ENCODE measurements around the gene PCNX1.

The PCNX1 gene

DNA sequence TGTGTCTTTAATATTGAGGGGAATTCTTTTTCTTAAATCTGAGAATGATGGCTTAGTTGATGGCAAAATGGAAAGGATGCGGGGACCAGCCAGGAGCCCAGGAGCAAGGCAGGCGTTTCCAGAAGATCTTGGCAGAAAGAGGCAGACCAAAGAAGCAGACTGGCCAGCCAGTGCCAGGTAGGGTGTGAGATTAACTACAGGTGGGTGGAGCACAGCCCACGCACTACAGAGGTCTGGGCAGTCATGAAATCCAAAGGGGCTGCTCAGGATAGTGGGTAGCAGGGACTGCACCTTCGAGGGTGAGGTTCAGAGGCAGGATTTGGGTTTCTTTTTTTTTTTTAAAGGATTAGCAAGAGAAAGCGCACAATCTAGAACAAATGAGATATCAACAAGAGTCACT, 17.7 kb upstream of the PCNX1 start:
- DNase-seq = no peak

DNA sequence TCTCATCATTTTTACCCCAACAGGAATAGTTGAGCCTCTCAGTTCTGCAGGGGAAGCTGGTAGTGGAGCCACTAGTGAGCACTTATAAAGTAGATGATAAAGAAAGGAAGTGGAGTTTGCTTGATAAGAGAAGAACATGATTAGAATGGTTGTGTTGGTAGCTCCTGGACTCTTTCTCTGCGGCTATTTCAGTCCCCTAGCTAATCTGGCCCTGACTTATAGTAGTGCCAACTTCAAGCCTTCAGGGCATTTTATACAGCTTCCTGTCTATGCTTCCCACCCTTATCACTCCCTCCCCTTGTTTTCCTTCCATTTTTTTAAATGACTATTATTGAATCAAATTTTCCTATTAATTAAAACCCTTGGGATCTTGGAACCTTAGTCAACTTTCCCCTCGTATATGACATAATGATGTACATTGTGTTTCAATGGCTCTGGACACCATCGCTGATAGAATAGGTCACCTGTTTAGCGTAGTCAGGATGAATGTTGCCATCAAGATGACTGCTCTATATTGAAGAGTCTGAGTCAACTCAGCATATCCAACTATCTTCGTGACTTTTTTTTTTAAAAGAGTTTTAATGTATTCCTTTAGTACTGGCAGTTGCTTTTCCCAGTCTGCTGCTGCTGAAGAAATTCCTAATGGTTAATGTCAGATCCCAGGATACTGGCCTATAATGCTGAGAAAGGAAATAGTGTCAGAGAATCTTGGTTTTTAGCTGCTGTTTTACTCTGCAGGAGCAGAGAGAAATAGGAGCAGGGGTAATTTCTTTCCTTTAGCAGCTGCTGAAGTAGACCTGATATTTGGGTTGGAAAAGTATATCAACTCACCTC, 16.2 kb upstream of the PCNX1 start:
- no peak for DNase-seq

DNA sequence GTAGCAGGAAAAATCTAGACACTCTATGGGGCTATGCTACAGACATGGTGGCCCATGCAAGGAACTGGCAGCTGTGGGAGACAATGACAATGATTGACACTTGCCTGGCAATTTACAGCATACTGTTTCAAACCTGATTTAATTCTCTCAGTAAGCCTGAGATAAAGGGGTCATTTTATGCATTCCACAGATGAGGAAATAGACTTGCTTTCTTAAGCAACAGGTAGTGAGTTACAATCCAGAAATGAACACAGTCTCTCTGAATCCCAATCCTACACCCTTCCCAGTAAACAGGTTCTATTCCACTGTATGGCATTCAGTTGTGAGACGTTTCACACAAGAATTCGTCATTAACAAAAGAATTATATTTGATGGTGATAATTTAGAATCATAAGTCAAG, 15.5 kb upstream of the PCNX1 start:
- no peak for DNase-seq

DNA sequence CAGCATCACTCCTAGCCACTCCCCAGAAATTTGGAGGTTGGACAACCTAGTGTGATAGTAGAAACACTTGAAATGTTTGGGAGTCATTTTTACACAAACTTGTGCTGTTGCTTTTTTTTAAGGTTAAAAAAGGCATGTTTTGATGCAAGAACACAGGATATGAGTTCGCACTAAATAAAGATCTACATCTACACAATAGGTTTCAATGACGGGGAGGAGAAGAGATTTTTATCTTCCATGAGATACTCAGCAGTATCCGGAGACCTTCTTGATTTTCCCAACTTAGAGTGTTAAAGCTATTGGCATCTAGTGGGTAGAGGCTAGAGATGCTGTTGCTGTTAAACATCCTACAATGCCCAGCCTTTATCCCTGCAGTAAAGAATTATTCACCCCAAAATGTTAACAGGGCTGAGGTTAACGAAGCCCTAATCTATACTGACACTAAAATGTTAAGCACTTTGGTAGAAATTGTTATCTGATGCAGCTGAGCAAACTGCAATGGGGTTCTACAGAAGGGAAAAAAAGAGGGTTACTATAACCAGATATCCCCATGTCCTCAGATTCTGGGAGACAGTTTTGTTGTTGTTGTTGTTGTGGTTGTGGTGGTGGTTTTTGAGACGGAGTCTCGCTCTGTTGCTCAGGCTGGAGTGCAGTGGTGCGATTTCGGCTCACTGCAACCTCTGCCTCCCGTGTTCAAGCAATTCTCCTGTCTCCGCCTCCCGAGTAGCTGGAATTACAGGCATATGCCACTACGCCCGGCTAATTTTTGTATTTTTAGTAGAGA, 14.0 kb upstream of the PCNX1 start:
- no peak for DNase-seq

DNA sequence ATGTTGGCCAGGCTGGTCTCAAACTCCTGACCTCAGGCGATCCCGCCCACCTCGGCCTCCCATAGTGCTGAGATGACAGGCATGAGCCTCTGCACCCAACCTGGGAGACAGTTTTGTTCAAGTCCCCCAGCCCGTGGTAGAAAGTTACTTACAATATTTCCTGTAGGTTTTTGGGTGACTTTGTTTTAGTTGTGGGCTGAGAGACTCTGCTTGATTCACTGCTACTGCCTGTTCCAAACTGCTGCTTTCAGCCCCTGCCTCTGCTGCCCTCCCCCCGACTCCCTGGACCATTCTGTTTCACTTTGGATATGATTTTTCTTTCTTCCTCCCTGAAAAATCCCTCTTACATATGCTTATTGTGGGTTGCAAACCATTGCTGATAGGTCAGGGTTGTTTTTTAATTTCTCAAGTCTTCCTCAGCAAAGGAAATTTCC, 13.4 kb upstream of the PCNX1 start:
- no peak for DNase-seq

DNA sequence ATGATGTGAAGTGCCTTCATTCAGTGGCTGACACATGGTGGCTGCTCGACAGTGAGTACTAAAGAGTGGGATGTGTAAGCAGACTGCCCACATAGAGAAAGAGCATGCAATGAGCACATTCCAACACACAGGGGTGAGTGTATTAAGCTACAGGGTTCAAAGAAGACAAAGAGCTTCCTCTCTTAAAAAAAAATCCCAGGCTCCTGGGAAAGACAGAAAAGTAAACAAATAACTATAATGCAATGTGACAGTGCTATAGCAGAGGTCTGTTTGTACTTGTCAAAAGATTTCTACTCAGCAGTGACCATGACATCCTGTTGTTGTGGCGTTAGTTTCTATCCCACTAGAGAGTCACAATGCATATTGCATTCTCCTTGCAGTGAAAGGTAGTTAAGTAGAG, 12.4 kb upstream of the PCNX1 start:
- no peak for DNase-seq

DNA sequence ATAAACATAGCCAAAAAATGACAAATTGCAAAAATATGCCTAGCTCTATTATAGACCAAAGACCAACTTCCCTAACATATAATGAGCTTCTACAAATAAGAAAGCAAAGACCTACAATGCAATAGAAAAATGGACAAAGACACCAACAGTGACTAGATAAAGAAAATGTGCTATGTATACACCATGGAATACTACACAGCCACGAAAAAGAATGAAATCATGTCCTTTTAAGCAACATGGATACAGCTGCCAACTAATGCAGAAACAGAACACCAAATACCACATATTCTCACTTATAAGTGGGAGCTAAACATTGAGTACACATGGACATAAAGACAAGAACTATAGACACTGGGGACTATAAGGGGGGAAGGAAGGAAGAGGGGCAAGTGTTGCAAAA, 10.9 kb upstream of the PCNX1 start:
- DNase-seq = no peak

DNA sequence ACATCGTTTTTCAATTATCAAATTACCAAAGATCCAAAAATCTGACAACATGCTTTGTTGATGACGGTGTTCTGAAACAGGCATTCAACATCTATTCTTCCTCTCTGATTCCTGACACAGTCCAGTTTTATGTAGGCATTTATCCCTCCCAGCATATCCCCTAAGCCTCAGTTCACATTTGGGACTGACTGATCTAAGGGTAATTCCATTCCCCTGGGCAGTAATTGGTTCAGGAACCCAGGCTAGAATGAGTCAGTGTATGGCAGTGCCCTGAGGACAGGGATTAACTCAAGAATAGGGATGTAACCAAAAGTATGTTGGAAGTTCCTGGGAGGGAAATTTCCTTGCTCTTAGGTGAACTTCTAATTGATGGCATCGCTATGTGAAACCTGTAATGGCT, 10.3 kb upstream of the PCNX1 start:
- no peak for DNase-seq

DNA sequence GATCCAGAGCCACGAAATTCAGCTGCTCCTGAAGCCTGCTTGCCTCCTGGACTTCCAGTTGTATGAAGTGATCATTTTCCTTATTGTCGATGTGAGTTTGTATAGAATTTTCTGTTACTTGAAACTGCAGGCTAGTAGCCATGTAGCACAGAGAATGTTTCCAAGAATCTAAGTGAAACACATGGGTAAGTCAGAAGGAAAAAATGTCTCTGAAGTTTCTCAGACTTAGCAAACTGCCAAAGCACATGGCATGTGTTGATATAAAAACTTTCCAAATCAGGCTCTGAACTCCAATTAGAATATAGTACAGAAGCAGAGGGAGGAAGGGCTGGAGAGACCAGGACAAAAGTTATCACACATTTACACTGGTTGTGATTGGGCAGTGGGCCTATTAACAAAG, 9.8 kb upstream of the PCNX1 start:
- DNase-seq = no peak

DNA sequence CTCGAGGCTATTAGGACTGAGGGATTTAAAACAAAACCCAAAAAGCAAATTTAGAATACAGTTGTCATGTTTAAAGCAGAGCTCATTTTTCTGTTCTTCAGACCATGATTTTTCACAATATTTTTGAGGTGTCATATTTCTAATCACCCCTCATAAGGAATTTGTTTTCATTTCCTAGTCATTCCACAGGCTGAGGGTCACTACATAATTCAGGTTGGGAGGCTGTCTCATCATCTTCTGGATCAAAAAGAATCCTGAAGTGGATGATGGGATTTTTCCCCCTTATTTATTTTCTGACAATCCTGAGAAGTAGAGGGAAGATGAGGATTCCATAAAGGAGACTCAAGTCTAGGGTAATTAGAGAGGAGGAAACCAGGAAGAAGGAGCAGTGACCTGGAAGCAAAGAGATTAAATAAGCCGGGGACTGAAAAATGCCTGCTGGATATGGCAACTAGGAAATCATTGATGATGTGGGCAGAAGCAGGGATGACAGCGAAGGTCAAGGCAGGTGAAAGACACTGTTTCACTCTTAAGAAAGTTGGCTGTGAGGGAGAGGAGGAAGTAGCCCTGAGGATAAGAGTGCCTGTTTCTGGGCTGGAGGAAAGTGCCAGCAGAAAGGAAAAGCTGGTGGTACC, 9.0 kb upstream of the PCNX1 start:
- no peak for DNase-seq

DNA sequence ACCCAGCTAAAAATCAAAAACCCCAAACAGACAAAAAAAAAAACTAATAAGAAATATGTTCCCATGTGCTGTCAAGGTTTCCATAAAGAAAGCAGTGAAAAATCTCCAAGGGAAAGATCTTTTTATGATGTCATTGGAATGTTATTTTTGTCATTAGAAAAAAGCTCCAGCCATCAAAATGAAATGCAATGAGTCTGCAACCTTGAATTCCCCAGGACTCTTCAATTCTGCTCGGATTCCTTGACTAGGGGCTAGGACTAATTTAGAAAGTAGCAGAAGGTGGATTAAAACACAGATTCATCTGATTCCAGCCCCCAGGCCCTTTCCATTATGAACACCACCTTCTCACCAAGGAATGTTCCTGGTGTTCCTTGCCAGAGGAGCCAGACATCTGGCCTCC, 6.0 kb upstream of the PCNX1 start:
- DNase-seq = no peak

DNA sequence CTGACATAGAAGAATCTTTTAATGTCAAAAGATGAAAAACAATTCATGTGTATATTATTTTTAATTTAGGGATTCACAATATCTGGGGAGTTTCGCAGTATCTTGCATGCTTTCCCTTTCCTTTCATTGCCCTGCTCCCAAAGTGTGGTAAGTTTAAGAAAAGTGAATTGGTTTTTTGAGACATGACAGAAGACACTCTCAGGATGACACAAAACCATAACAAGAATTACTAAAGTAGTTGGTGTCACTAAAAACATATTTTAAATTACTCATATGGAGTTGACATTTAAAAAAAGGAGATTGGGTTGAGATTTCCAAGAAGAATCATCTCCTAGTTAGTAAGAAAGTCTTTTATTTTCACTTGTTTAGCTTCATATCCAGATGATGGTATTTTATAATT, 5.1 kb upstream of the PCNX1 start:
- DNase-seq = no peak

DNA sequence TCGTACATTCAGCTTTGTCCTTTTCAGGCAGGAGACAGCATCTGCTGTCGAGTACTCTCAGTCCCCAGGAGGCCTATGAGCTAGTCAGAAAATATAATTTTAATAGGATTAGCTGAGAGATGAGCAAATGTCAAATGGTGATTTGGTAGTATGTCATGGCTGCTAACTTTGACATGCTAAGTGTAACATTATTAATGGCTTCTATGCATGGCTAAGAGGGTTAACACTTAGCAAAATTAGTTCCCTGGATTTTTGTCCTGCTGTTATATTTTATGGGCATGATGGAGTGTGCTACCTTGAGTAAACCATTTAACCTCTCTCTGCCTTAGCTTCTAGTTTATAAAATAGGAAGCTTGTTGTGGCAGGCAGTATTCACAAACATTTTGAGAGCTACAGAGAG, 2.9 kb upstream of the PCNX1 start:
- DNase-seq = no peak

DNA sequence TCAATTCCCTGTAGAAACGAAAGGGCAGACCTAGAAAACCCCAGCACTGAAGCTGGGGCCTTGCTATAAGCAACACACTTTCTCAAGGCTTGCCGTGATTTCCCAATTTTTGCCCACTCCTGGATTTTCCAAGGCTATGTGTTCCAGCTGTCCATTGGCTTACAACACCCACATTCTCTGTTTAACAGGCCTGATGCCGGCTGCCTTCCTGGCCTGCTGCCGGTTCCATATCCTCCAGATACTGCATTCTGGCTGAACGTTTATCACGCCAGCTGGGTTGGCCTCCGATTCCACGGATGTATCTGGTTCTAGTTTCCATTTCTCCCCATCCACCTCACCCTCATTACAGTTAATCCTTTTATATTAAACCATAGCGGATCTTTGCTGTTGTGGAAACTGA, 2.0 kb upstream of the PCNX1 start:
- DNase-seq = no peak

DNA sequence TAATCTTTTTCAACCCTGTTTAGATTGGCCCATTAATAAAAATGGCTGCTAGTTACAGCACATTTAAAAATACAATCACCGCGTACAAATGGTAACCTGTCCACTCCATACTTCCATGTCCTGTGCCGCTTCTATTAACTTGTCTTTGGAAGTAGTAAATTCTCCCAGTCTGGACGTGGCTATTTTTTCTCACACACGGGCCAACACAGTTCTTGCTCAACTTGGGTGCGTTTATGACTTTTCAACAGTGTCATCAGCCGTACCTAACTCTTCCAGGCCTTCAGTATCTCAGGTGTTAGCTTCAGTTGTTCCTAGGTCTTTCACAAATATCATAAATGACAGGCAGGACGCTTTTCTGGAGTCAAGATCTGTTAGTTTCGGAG, 475 bp upstream of the PCNX1 start:
- no peak for DNase-seq

DNA sequence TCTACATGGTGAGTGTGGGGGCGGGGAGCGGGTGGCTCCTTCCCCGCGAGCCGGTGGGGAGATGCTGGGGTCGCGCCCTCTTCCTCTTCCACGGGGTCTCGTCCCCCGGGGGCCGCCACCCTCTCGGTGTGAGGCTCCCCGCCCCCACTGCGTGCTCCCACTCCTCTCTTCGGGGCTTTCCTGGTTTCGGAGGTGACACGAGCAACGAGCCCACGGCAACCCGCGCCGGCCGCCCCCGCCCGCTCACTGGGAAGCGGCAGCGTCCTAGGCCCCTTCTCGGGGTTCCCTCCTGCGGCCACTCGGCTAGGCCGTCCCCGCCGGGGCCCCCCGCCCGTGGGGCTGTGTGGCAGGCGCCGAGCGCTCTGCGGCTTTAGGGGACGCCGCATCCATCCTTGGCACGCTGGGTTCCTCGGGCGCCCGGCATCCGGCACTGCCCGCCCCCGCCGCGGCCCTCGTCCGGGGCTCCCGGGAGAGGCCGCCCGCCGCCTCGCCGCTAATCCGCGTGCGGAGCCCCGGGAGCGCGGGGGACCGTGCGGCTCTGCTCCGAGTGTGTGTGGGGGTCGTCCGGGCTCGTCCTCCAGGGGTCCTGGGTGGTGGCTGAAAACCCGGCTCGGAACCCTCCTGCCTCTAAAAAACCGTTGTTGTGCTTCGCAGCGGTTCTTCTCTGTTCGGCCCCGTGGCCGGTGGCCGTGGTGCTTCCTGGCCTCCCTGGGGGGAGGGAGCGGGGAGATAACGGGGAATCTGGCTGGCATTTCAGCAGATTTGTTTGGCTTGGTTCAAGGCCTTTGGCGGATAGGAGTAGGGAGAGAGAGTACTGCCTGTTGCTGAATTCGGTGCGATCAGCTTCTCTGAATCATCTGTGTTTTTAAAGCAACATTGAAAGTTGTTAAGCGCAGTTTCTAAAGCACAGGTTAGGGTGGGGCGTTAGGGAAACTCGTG, 1.0 kb downstream of the PCNX1 start:
- DNase-seq = no peak

DNA sequence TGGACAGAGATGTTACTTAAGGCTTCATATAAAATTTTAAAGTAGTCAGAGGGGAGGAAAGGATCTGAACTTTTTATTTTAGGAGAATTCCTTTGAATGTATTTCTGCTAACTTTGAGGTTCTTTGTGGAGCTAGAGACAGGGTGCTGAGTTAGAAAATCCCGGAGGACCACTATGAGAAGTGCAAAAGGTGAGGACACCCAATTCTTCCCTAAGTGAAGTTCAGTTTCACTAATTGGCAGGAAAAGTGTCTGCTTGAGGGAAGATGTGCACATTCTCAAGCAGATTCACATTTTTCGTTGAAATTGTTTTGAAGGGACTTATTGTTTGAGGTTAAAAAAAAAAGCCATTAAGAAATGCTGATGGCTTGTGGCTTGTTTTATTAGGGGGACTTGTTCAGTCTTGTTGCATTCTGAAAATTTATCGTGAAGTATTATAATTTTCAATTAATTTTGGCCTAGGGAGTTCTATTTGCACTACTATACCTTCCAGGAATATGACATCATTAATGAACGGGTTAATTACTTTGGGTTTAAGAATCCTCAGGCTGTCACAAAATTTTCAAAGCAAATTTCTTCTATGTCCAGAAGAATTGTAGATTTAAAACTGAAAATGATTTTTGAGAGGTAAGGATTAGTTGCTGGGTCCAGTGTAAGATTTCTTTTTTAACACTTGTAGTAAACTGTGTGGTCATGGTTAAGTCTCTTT, 1.8 kb downstream of the PCNX1 start:
- DNase-seq = no peak

DNA sequence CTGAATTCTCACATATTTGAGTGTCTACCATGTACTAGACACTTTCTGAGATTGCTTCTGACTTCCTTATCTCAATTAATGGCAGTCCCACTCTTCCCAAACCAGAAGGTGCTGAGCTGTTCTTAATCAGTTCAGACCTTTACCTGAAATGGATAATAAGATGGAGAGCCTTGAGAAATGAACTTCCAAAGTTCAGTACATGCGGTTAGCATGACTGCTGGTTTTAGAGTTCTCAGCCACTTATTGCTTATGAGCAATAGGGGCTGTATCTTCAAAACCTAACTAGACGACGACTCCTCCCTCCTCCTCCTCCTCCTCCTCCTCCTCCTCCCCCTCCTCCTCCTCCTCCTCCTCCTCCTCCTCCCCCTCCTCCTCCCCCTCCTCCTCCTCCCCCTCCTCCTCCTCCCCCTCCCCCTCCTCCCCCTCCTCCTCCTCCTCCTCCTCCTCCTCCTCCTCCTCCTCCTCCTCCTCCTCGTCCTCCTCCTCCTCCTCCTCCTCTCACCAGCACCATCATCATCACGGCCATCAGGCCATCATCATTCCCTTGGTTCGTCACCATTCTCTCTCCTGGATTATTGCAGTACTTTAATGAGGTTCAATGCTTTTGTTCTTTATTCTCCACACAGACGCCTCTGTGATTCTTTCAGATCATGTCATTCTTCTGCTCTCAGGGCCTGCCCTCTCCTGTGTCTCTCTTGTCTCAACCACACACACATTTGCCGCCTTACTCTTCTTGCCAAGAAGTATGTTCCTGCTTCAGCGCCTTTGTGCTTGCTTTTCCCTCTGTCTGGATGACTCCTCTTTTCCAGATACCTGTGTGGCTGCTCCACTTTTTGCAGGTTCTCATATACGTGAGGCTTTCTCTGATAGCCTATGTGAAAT, 2.7 kb downstream of the PCNX1 start:
- DNase-seq = no peak

DNA sequence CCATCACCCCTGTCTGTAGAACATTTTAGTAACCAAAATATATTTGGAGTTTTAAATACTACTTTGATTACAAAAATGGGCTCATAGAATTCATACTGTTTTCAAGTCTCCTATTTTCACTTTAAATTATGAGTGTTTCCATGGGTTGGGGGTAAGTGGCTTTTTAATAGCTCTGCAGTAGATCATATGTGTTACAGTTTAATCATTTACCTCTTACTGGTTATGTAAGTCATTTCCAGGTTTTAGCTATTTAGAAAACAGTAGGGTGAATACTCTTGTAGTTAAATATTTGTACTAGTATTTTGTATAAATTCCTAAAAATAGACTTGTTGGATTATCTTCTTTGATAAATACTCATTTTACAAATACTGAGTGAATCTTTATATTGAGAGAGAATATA, 8.2 kb downstream of the PCNX1 start:
- DNase-seq = no peak

DNA sequence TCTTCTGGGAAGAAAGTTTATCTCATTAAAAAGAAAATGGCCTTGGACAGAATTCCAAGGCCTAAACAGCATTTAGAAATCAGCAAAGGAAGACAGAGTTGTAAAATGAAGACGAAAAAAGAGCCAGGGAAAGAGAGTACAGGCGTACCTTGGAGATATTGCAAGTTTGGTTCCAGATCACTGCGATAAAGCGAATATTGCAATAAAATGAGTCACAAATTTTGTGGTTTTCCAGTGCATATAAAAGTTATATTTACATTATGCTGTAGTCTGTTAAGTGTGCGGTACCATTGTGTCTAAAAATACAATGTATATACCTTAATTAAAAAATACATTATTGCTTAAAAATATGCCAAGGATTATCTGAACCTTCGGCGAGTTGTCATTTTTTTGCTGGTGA, 9.0 kb downstream of the PCNX1 start:
- DNase-seq = no peak

DNA sequence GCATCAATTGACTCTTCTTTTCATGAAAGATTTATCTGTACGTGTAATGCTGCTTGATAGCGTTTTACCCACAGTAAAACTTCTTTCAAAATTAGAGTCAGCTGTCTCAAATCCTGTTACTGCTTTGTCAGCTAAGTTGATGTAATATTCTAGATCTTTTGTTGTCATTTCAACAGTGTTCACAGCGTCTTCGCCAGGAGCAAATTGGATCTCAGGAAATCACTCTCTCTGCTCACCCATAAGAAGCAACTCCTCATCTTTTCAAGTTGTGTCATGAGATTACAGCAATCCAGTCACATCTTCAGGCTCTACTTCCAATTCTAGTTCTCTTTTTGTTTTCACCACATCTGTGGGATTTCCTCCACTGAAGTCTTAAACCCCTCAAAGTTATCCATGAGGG, 9.5 kb downstream of the PCNX1 start:
- DNase-seq = no peak
